Vagina (tissue), 2 donors: ENCODE measurements around the gene CLHC1. TPM values are rescaled to one million over a fixed set of nuclear protein-coding genes. Genes with fewer than 3 reads are reported as not detected.

ENCODE experiments used
- DNase-seq, 2 donors: peaks; one replicate each; pipeline ENCODE4 v3.0.0-alpha.2; 2017; ENCODE audit errors: extremely low spot score in 2 of 2
- H3K27ac ChIP-seq: fragments of 200-600 bp; sonication (generic); one replicate; pipeline ENCODE4 v1.5.1; 2019
- H3K27me3 ChIP-seq: fragments of 200-600 bp; sonication (generic); one replicate; pipeline ENCODE4 v1.5.1; 2019
- H3K36me3 ChIP-seq, 2 donors: fragments of 200-600 bp; sonication (generic); one replicate each; pipeline ENCODE4 v1.5.1; 2017 to 2019
- H3K4me1 ChIP-seq: fragments of 200-600 bp; sonication (generic); one replicate; pipeline ENCODE4 v1.5.1; 2019
- H3K4me3 ChIP-seq, 2 donors: fragments of 200-600 bp; sonication (generic); 1 replicate in 1 of 2; 2 replicates in 1 of 2; pipeline ENCODE4 v1.5.1; 2016 to 2019
- H3K9me3 ChIP-seq: fragments of 200-600 bp; sonication (generic); one replicate; pipeline ENCODE4 v1.5.1; 2019
- POLR2A ChIP-seq, 2 donors: fragments of 450-650 bp; IDR thresholded peaks; one replicate each; pipeline ENCODE4 v1.6.1; 2017; ENCODE audit warnings: antibody characterized with exemption in 2 of 2, mild to moderate bottlenecking in 2 of 2, moderate library complexity in 2 of 2
- POLR2AphosphoS5 ChIP-seq, 2 donors: sonication (generic); formaldehyde crosslinking; IDR thresholded peaks; one replicate each; pipeline ENCODE4 v1.9.0; 2017; ENCODE audit warnings: antibody characterized with exemption in 2 of 2, mild to moderate bottlenecking in 2 of 2, low read depth in 1 of 2; ENCODE audit not compliant: insufficient read depth in 1 of 2
- intact Hi-C: fragments of 100-400 bp; cut with DNase I; formaldehyde crosslinking; loops from one replicate; pipeline ENCODE4 v1.15.1; 2023
- total RNA-seq: library from RNA; depleted of rRNA; stranded (reverse); fragments of >200 nt; gene quantifications from one replicate; pipeline ENCODE4 v1.2.3, GENCODE V29; 2016
- TF ChIP-seq, protein P1 (sequence below), 3 experiments: fragments of 450-650 bp in 2 of 3; fragments of 200-600 bp in 1 of 3; sonication (generic) in 1 of 3; IDR thresholded peaks; one replicate each; pipeline ENCODE4 v1.5.1; 2017 to 2019; ENCODE audit warnings: antibody characterized with exemption in 3 of 3, mild to moderate bottlenecking in 2 of 3, moderate library complexity in 2 of 3

The CLHC1 gene
- total RNA-seq, 1 donor from 2014 or later, result 4.7 TPM

DNA sequence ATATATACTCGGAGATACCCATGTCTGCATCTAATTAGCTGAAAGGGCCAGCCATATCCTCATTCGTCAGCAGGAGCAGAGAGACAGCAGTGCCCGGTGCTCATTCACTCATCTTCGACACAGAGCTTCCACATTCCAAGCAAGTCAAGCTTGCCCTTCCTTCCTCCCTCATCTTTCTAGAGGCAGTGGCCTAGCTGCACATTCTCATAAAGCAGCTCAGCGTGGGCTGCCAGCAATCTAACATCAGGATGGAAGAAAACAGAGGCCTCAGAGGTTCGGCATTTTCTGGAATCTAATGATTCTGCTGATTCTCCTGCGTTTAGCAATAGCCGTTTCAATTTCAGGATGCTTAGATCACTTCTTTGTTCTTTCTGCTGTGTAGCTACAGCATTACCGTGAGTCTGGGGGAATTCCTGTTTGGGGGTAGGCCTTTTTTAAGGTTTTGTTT is 68.8 kb downstream of the CLHC1 start:
- no peaks in the 10 kb centered on the region for H3K27me3 ChIP-seq
- intact Hi-C loops, result loop anchor here (10.0 kb wide), 2 partner anchors 118 to 148 kb away; no protein-coding TSS in a partner anchor
- TF ChIP-seq POLR2A (IDR thresholded peaks at IDR 0.05) (no peak), POLR2AphosphoS5 (IDR thresholded peaks at IDR 0.05; ENCODE audit: insufficient read depth in 1 of 2, low read depth in 1 of 2) (no peak)
- TF ChIP-seq, protein P1, sequence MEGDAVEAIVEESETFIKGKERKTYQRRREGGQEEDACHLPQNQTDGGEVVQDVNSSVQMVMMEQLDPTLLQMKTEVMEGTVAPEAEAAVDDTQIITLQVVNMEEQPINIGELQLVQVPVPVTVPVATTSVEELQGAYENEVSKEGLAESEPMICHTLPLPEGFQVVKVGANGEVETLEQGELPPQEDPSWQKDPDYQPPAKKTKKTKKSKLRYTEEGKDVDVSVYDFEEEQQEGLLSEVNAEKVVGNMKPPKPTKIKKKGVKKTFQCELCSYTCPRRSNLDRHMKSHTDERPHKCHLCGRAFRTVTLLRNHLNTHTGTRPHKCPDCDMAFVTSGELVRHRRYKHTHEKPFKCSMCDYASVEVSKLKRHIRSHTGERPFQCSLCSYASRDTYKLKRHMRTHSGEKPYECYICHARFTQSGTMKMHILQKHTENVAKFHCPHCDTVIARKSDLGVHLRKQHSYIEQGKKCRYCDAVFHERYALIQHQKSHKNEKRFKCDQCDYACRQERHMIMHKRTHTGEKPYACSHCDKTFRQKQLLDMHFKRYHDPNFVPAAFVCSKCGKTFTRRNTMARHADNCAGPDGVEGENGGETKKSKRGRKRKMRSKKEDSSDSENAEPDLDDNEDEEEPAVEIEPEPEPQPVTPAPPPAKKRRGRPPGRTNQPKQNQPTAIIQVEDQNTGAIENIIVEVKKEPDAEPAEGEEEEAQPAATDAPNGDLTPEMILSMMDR (IDR thresholded peaks at IDR 0.05), result no peak
- peak overlapping the region; percentile 59 for H3K27ac ChIP-seq
- DNase-seq, result no peak
- H3K9me3 ChIP-seq, result no peaks in the 10 kb centered on the region
- H3K4me1 ChIP-seq, result peaks cover 43% of the 10 kb centered on the region
- H3K36me3 ChIP-seq, result no peaks in the 10 kb centered on the region
- no peak overlapping the region for H3K4me3 ChIP-seq

- peaks cover 43% of the 10 kb centered on the region for H3K4me1 ChIP-seq
- H3K27me3 ChIP-seq, result no peaks in the 10 kb centered on the region
- H3K36me3 ChIP-seq, result no peaks in the 10 kb centered on the region
- no peak for DNase-seq
- no peak overlapping the region for H3K4me3 ChIP-seq
- peak overlapping the region; percentile 59 for H3K27ac ChIP-seq
- no peaks in the 10 kb centered on the region for H3K9me3 ChIP-seq
- intact Hi-C loops, result loop anchor here (10.0 kb wide), 2 partner anchors 118 to 148 kb away; no protein-coding TSS in a partner anchor
- TF ChIP-seq POLR2A (IDR thresholded peaks at IDR 0.05) (no peak), POLR2AphosphoS5 (IDR thresholded peaks at IDR 0.05; ENCODE audit: insufficient read depth in 1 of 2, low read depth in 1 of 2) (no peak)
- TF ChIP-seq, protein P1 (IDR thresholded peaks at IDR 0.05), result no peak
Observed at GRCh38 chr2:55162284-55163006, 69.6 kb downstream of the CLHC1 start.

GRCh38 chr2:55161295-55162210 is 70.5 kb downstream of the CLHC1 start:
- Histone ChIP-seq H3K4me3 (no peak overlapping the region), H3K36me3 (no peaks in the 10 kb centered on the region), H3K4me1 (peaks cover 50% of the 10 kb centered on the region), H3K27me3 (no peaks in the 10 kb centered on the region), H3K9me3 (no peaks in the 10 kb centered on the region), H3K27ac (no peak overlapping the region)
- TF ChIP-seq, protein P1 (IDR thresholded peaks at IDR 0.05), result no peak
- TF ChIP-seq POLR2AphosphoS5 (IDR thresholded peaks at IDR 0.05; ENCODE audit: insufficient read depth in 1 of 2, low read depth in 1 of 2), result no peak
- no peak for TF ChIP-seq POLR2A (IDR thresholded peaks at IDR 0.05)
- intact Hi-C loops, result loop anchor here (10.0 kb wide), 2 partner anchors 117 to 147 kb away; no protein-coding TSS in a partner anchor
- no peak for DNase-seq

DNA sequence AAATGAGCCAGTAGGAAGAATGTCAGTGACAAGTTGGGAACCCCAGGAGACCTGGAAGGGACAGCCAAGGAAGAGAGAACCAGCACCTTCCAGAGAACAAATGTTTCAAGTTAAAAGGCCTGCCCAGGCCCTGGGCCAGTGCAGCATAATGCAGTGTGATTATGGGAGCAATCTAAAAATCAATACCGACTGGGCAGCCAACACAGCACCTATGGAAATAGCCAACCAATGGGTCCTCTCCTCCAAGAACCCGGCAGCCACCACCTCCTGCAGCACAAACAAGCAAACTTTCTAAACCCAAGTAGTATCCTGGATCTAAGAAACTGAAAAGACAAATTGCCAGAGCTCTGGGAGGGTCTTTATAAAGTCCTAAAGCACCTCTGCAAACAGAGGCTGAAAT is 71.7 kb downstream of the CLHC1 start:
- H3K36me3 ChIP-seq, result no peaks in the 10 kb centered on the region
- TF ChIP-seq, protein P1 (IDR thresholded peaks at IDR 0.05), result no peak
- TF ChIP-seq POLR2A (IDR thresholded peaks at IDR 0.05), result no peak
- TF ChIP-seq POLR2AphosphoS5 (IDR thresholded peaks at IDR 0.05; ENCODE audit: insufficient read depth in 1 of 2, low read depth in 1 of 2), result no peak
- peaks cover 61% of the 10 kb centered on the region for H3K4me1 ChIP-seq
- no peaks in the 10 kb centered on the region for H3K27me3 ChIP-seq
- no peak for DNase-seq
- H3K4me3 ChIP-seq, result no peak overlapping the region
- intact Hi-C loops, result loop anchor here (10.0 kb wide), 2 partner anchors 116 to 146 kb away; no protein-coding TSS in a partner anchor
- H3K9me3 ChIP-seq, result no peaks in the 10 kb centered on the region
- H3K27ac ChIP-seq, result no peak overlapping the region
